GM12878 (cell line): Measurements from ENCODE around the gene SDR9C7. TPM values are rescaled to one million over a fixed set of nuclear protein-coding genes. Genes with fewer than 3 reads are reported as not detected.

Source experiments
- ATAC-seq: fragments of 200-7000 bp; cut with Tn5 transposase; 3 replicates; pipeline ENCODE4 v1.9.1; 2020; ENCODE audit warnings: mild to moderate bottlenecking, moderate library complexity
- BruUV-seq: library from RNA; stranded (reverse); fragments of 400-500 nt; replicated peaks from 2 replicates; lab custom pipeline; 2021; lab: Mats Ljungman, UMichigan
- CTCF ChIA-PET: fragments of 300-600 bp; sonication (Branson Sonifier 250); formaldehyde crosslinking; extraction: SDS; loops from one replicate; lab custom pipeline; 2021; ENCODE audit warnings: inconsistent platforms; lab: Yijun Ruan, JAX
- POLR2A ChIA-PET: fragments of 350-600 bp; formaldehyde crosslinking; extraction: SDS; loops from one replicate; lab custom pipeline; 2021; ENCODE audit warnings: inconsistent platforms; lab: Charles Lee
- RAD21 ChIA-PET: fragments of 300-600 bp; sonication (Branson Sonifier 250); formaldehyde crosslinking; loops from one replicate; lab custom pipeline; 2023; ENCODE audit warnings: antibody characterized with exemption; ENCODE audit not compliant: unreplicated experiment; lab: Charles Lee
- SMC1A ChIA-PET: fragments of 300-600 bp; sonication (Branson Sonifier 250); formaldehyde crosslinking; loops from one replicate; lab custom pipeline; 2023; ENCODE audit not compliant: unreplicated experiment, uncharacterized antibody; lab: Charles Lee
- DNase-seq: peaks from one replicate; pipeline ENCODE4 v3.0.0-alpha.2; 2011; ENCODE audit warnings: low read depth, low spot score
- FAIRE-seq: peaks from 3 replicates; lab custom pipeline; 2011; peaks lifted over from hg19 to GRCh38; lab: Jason Lieb, UNC
- H2AFZ ChIP-seq: 2 replicates; pipeline ENCODE4 v1.6.0; 2011; ENCODE audit warnings: low read depth, low read length, control low read depth; ENCODE audit not compliant: control insufficient read depth
- H3K27ac ChIP-seq: 2 replicates; pipeline ENCODE4 v1.5.1; 2011; ENCODE audit warnings: control low read depth; ENCODE audit not compliant: control insufficient read depth, insufficient read depth
- H3K27me3 ChIP-seq, 2 experiments: replicated peaks in 1 of 2; 2 replicates each; pipeline versions ENCODE4 v1.6.0 to v1.6.1; 2011; ENCODE audit warnings: low read length in 1 of 2; ENCODE audit not compliant: control insufficient read depth in 2 of 2, insufficient read depth in 2 of 2
- H3K36me3 ChIP-seq, 2 experiments: 2 replicates each; pipeline ENCODE4 v1.5.1; 2011; ENCODE audit warnings: low read length in 1 of 2; ENCODE audit not compliant: control insufficient read depth in 2 of 2, insufficient read depth in 2 of 2
- H3K4me1 ChIP-seq: 2 replicates; pipeline ENCODE4 v1.6.1; 2011; ENCODE audit warnings: mild to moderate bottlenecking, low read length, moderate library complexity, mixed read lengths; ENCODE audit not compliant: control insufficient read depth, insufficient read depth
- H3K4me2 ChIP-seq: 2 replicates; pipeline ENCODE4 v1.6.0; 2011; ENCODE audit warnings: control low read depth; ENCODE audit not compliant: control insufficient read depth, insufficient read depth
- H3K4me3 ChIP-seq: fragments of 200-600 bp; sonication (generic); 2 replicates; pipeline ENCODE4 v1.5.1; 2016
- H3K79me2 ChIP-seq: 2 replicates; pipeline ENCODE4 v1.6.0; 2011; ENCODE audit warnings: low read length; ENCODE audit not compliant: control insufficient read depth, insufficient read depth
- H3K9ac ChIP-seq: 2 replicates; pipeline ENCODE4 v1.8.0; 2011; ENCODE audit warnings: low read length, control low read depth, mixed read lengths; ENCODE audit not compliant: control insufficient read depth, insufficient read depth
- H3K9me3 ChIP-seq: replicated peaks from 3 replicates; pipeline ENCODE4 v1.5.1; 2011; ENCODE audit warnings: mild to moderate bottlenecking, low read length; ENCODE audit not compliant: control insufficient read depth, insufficient read depth
- H4K20me1 ChIP-seq: 2 replicates; pipeline ENCODE4 v1.6.0; 2011; ENCODE audit not compliant: control insufficient read depth, insufficient read depth
- BCL11A ChIP-seq: IDR thresholded peaks from 2 replicates; pipeline ENCODE4 v1.6.1; 2011; ENCODE audit warnings: low read depth, low read length
- CREM ChIP-seq: IDR thresholded peaks from 2 replicates; pipeline ENCODE4 v1.6.1; 2014; ENCODE audit warnings: antibody characterized with exemption, low read depth
- CTCF ChIP-seq, 3 experiments: IDR thresholded peaks in 2 of 3; conservative IDR thresholded peaks in 1 of 3; 2 replicates each; pipeline ENCODE4 v1.5.1; 2011; ENCODE audit warnings: low read depth in 3 of 3, low read length in 3 of 3, mild to moderate bottlenecking in 3 of 3, control low read depth in 2 of 3, moderate library complexity in 2 of 3, inconsistent platforms in 1 of 3, mixed read lengths in 1 of 3; ENCODE audit not compliant: control insufficient read depth in 2 of 3, insufficient read depth in 1 of 3; ENCODE audit errors: extremely low read depth in 1 of 3
- DPF2 ChIP-seq: fragments of 450-650 bp; IDR thresholded peaks from 2 replicates; pipeline ENCODE4 v1.6.1; 2017; ENCODE audit warnings: mild to moderate bottlenecking
- GABPA ChIP-seq: IDR thresholded peaks from 2 replicates; pipeline ENCODE4 v1.6.1; 2014; ENCODE audit warnings: antibody characterized with exemption, low read depth, mild to moderate bottlenecking, inconsistent platforms
- KDM1A ChIP-seq: fragments of 200-600 bp; sonication (generic); IDR thresholded peaks from 2 replicates; pipeline ENCODE4 v1.6.1; 2016; ENCODE audit warnings: borderline replicate concordance
- NFXL1 ChIP-seq: fragments of 450-650 bp; IDR thresholded peaks from 2 replicates; pipeline ENCODE4 v1.6.1; 2017; ENCODE audit warnings: antibody characterized with exemption, mild to moderate bottlenecking, borderline replicate concordance
- NRF1 ChIP-seq: conservative IDR thresholded peaks from 2 replicates; pipeline ENCODE4 v1.6.1; 2011; ENCODE audit warnings: mild to moderate bottlenecking, low read depth, low read length, improper control_type of control experiment
- RELA ChIP-seq: fragments of 450-650 bp; IDR thresholded peaks from 2 replicates; pipeline ENCODE4 v1.8.0; 2014; ENCODE audit warnings: borderline replicate concordance; ENCODE audit not compliant: partially characterized antibody
- WRNIP1 ChIP-seq: IDR thresholded peaks from 2 replicates; pipeline ENCODE4 v1.6.1; 2011; ENCODE audit warnings: low read depth, low read length, improper control_type of control experiment, borderline replicate concordance
- ZBTB11 ChIP-seq: fragments of 450-650 bp; formaldehyde crosslinking; IDR thresholded peaks from 2 replicates; pipeline ENCODE4 v1.5.0; 2022; ENCODE audit warnings: mild to moderate bottlenecking, missing genetic modification characterization
- ZNF24 ChIP-seq: fragments of 450-650 bp; IDR thresholded peaks from 2 replicates; pipeline ENCODE4 v1.6.1; 2017; ENCODE audit warnings: antibody characterized with exemption, mild to moderate bottlenecking
- WGBS: methylation state at CpG from one replicate; pipeline ENCODE4 v1.1.6; 2016; ENCODE audit warnings: low lambda C conversion rate; ENCODE audit not compliant: insufficient replicate concordance, insufficient coverage; ENCODE audit errors: missing lambda C conversion rate; 5-methylcytosine and 5-hydroxymethylcytosine counted together
- in situ Hi-C: fragments of 300-500 bp; cut with MboI; formaldehyde crosslinking; loops from 9 replicates; pipeline ENCODE4 v1.14.3; 2018; ENCODE audit warnings: mixed read lengths
- intact Hi-C: fragments of 100-400 bp; cut with micrococcal nuclease; formaldehyde crosslinking; loops from one replicate; pipeline ENCODE4 v1.14.2; 2022; ENCODE audit not compliant: unreplicated experiment
- polyA plus RNA-seq, 11 experiments: library from polyadenylated mRNA; depleted of rRNA in 4 of 11; unstranded in 6 of 11; stranded (reverse) in 5 of 11; fragments of >200 nt; fragmentation: Nextera tagmentation in 4 of 11; fragmentation: Illumina TruSeq in 1 of 11; extraction: Ambion mirVana in 4 of 11; extraction: Trizol in 1 of 11; gene quantifications; 1 replicate in 1 of 11; 2 replicates in 10 of 11; pipeline versions ENCODE4 v1.2.1 to v1.2.3, GENCODE V29; 2011 to 2016; ENCODE audit warnings: inconsistent platforms in 2 of 11, missing spikeins in 2 of 11, low read depth in 1 of 11
- total RNA-seq, 4 experiments: library from RNA; depleted of rRNA in 3 of 4; stranded (reverse); fragments of >200 nt in 3 of 4; fragmentation: Illumina TruSeq in 1 of 4; extraction: Trizol in 1 of 4; gene quantifications; 2 replicates each; pipeline versions ENCODE4 v1.2.1 to v1.2.3, GENCODE V29; 2013 to 2021

SDR9C7 gene
- total and polyA plus RNA-seq, 10 of the 15 experiments (the other 5 are each of a cell fraction or from before 2014, with no cell fraction given) = 0.04 TPM; not detected in 9

GRCh38 chr12:56905852-56906251, 28.4 kb downstream of the SDR9C7 start:
- RAD21 ChIA-PET = no interaction called here
- peaks cover 8% of the 10 kb centered on the region; the same call in 1 of the 3 replicates for H3K9me3 ChIP-seq
- SMC1A ChIA-PET = no interaction called here
- BruUV-seq = no TSS peak
- no peaks in the 10 kb centered on the region for H4K20me1 ChIP-seq
- no peak for DNase-seq
- in situ Hi-C loops (no loop called here), intact Hi-C loops (no loop called here)
- H3K4me2 ChIP-seq = no peak overlapping the region
- H3K36me3 ChIP-seq = no peaks in the 10 kb centered on the region
- no peaks in the 10 kb centered on the region for H3K27me3 ChIP-seq
- H3K79me2 ChIP-seq = no peaks in the 10 kb centered on the region
- WGBS = 43% methylated on average over 1 of the region's 1 CpG
- TF ChIP-seq DPF2 (no peak), ZNF24 (no peak)
- TF ChIP-seq, all 136 proteins: peak for 0
- ChIA-PET CTCF (no interaction called here), POLR2A (no interaction called here)
- H3K4me3 ChIP-seq = no peak overlapping the region
- H3K9ac ChIP-seq = no peak overlapping the region
- FAIRE-seq (no peak), ATAC-seq (no peak)
- H3K4me1 ChIP-seq = no peaks in the 10 kb centered on the region
- no peak overlapping the region for H2AFZ ChIP-seq
- H3K27ac ChIP-seq = no peak overlapping the region

- Histone ChIP-seq H4K20me1 (no peaks in the 10 kb centered on the region), H2AFZ (no peak overlapping the region), H3K27me3 (no peaks in the 10 kb centered on the region), H3K27ac (no peak overlapping the region), H3K4me3 (no peak overlapping the region), H3K36me3 (no peaks in the 10 kb centered on the region), H3K4me1 (no peaks in the 10 kb centered on the region), H3K9me3 (peaks cover 9% of the 10 kb centered on the region; the same call in 1 of the 3 replicates), H3K79me2 (no peaks in the 10 kb centered on the region), H3K4me2 (no peak overlapping the region), H3K9ac (no peak overlapping the region)
- ATAC-seq (no peak), FAIRE-seq (no peak), DNase-seq (no peak)
- CTCF ChIA-PET = no interaction called here
- no TSS peak for BruUV-seq
- RAD21 ChIA-PET = no interaction called here
- POLR2A ChIA-PET = no interaction called here
- WGBS = 0% methylated on average over 1 of the region's 1 CpG
- intact Hi-C loops = no loop called here
- SMC1A ChIA-PET = no interaction called here
- in situ Hi-C loops = no loop called here
- no peak for TF ChIP-seq NRF1
- no peak for TF ChIP-seq WRNIP1
- TF ChIP-seq CTCF (IDR thresholded peaks at IDR 0.05 in 2 of 3, conservative IDR thresholded peaks at IDR 0.05 in 1 of 3; ENCODE audit: control insufficient read depth in 2 of 3, extremely low read depth in 1 of 3, insufficient read depth in 1 of 3, low read depth in 3 of 3, low read length in 3 of 3) = no peak
- TF ChIP-seq CREM = no peak
- TF ChIP-seq BCL11A = no peak
- no peak for TF ChIP-seq ZBTB11 (CRISPR knock-in tag)
- no peak for TF ChIP-seq KDM1A
- no peak for TF ChIP-seq RELA
- no peak for TF ChIP-seq GABPA
- no peak for TF ChIP-seq NFXL1
Measured at GRCh38 chr12:56903374-56903773, 30.8 kb downstream of the SDR9C7 start.
